ENCODE measurements around the gene FKBP14. TPM values are rescaled to one million over a fixed set of nuclear protein-coding genes. Genes with fewer than 3 reads are reported as not detected.

The FKBP14 gene
- total and polyA plus RNA-seq, 11 donors, result 2.5 to 19.0 (median 13.2) TPM

DNA sequence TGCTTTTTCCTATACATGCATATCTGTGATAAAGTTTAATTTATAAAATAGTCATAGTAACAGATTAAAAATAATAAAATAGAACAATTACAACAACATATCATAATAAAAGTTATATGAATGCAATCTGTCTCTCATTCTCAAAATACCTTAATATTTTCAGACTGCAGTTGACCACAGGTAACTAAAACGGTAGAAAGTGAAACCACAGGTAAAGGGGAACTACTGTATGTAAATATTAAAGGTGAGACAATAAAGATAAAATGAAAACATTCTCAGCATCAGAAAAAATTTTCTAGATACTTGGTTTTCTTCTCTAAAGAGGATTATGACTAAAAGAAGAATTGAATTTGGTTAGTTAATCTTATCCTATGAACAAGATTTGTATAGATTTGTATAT, 6.0 kb downstream of the FKBP14 start:
- Histone ChIP-seq H3K36me3 (peaks cover 0 to 28% (median 18%) of the 10 kb centered on the region in 9 donors), H3K27ac (no peak overlapping the region), H3K4me1 (peaks cover 0 to 16% (median 10%) of the 10 kb centered on the region in 12 donors), H3K27me3 (no peaks in the 10 kb centered on the region), H3K9me3 (no peaks in the 10 kb centered on the region), H3K4me3 (no peak overlapping the region)
- TF ChIP-seq, protein P1, sequence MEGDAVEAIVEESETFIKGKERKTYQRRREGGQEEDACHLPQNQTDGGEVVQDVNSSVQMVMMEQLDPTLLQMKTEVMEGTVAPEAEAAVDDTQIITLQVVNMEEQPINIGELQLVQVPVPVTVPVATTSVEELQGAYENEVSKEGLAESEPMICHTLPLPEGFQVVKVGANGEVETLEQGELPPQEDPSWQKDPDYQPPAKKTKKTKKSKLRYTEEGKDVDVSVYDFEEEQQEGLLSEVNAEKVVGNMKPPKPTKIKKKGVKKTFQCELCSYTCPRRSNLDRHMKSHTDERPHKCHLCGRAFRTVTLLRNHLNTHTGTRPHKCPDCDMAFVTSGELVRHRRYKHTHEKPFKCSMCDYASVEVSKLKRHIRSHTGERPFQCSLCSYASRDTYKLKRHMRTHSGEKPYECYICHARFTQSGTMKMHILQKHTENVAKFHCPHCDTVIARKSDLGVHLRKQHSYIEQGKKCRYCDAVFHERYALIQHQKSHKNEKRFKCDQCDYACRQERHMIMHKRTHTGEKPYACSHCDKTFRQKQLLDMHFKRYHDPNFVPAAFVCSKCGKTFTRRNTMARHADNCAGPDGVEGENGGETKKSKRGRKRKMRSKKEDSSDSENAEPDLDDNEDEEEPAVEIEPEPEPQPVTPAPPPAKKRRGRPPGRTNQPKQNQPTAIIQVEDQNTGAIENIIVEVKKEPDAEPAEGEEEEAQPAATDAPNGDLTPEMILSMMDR (IDR thresholded peaks at IDR 0.05), result no peak
- no peak for TF ChIP-seq POLR2A (IDR thresholded peaks at IDR 0.05)
- 73 to 88% (median 82%) methylated on average over 1 of the region's 1 CpG for WGBS, 4 donors
- DNase-seq (no peak), ATAC-seq (no peak)
- intact Hi-C loops (cut with DNase I), result loop anchor here in 1 of 10 donors (10.0 kb wide), 1 partner anchor 264 kb away; the partner anchor contains the start of gene ZNRF2

DNA sequence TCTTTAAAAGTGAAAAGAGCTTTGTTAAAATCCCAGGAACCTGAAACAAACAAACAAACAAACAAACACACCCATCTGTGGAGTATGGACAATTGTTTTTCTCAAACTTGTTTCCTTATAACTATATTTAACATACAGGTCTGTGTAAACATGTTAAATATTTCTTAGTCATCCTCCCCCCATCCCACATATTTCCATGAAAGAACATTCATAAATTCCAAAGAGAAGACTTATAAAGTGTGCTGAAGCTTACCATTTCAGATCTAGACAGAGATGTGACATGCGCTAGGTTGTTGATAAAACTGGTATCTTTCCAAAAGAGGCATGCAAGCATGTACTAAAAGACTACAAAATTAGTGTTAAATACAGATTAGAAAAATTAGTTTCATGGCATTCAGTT, 6.5 kb downstream of the FKBP14 start:
- Histone ChIP-seq H3K4me1 (peaks cover 0 to 11% (median 4%) of the 10 kb centered on the region in 12 donors), H3K4me3 (no peak overlapping the region), H3K36me3 (peaks cover 0 to 32% (median 20%) of the 10 kb centered on the region in 9 donors), H3K9me3 (no peaks in the 10 kb centered on the region), H3K27me3 (no peaks in the 10 kb centered on the region), H3K27ac (no peak overlapping the region)
- 95 to 99% (median 98%) methylated on average over 1 of the region's 1 CpG for WGBS, 4 donors
- ATAC-seq, result no peak
- no peak for TF ChIP-seq POLR2A (IDR thresholded peaks at IDR 0.05)
- TF ChIP-seq, protein P1 (IDR thresholded peaks at IDR 0.05), result no peak
- no peak for DNase-seq
- intact Hi-C loops (cut with DNase I), result loop anchor here in 1 of 10 donors (10.0 kb wide), 1 partner anchor 265 kb away; the partner anchor contains the start of gene ZNRF2

DNA sequence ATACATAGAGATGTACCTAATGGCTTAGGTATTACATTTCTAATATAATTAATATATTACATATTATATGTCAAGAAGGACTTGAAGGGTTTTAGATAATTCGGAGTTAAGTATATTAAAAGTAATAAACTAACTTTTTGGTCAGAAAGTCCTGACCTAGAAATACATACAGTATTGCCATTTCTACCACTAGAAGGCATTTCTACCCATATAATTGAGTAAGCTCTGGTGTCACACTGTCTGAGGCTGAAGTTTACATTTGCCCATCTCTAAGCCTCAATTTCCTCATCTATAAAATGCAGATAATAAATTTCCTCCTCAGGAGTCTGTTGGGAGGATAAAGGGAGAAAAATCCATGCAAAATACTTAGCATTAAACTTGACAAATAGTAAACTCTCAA, 7.1 kb downstream of the FKBP14 start:
- Histone ChIP-seq H3K27me3 (no peaks in the 10 kb centered on the region), H3K4me1 (peaks cover 0 to 5% (median 0%) of the 10 kb centered on the region in 12 donors), H3K36me3 (peaks cover 0 to 38% (median 25%) of the 10 kb centered on the region in 9 donors), H3K9me3 (no peaks in the 10 kb centered on the region), H3K27ac (no peak overlapping the region), H3K4me3 (no peak overlapping the region)
- intact Hi-C loops (cut with DNase I), result no loop called here
- DNase-seq, result no peak
- TF ChIP-seq, protein P1 (IDR thresholded peaks at IDR 0.05), result no peak
- no peak for ATAC-seq
- 90 to 94% (median 92%) methylated on average over 1 of the region's 1 CpG for WGBS, 4 donors

DNA sequence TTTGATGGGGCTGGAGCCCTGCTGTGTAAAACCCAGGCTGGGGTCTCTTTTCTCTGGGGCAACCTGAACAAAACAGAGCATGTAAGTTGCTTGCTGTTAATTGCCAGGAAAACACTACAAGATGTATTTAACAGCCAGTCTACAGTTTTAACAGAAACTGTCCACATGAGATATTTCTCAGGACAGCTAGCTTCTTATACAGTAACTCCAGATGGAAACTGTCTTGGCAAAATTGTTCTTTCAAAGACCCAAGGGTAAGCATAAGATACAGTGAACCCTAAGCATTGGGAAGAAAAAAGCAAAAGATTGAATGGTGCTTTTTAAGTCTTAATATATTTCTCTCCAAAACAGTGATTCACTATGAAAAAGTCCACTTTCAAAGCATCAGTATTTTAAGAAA, 8.1 kb downstream of the FKBP14 start:
- intact Hi-C loops (cut with DNase I), result no loop called here
- Histone ChIP-seq H3K4me3 (no peak overlapping the region), H3K27ac (no peak overlapping the region), H3K36me3 (peaks cover 0 to 47% (median 32%) of the 10 kb centered on the region in 9 donors), H3K9me3 (no peaks in the 10 kb centered on the region), H3K4me1 (no peaks in the 10 kb centered on the region), H3K27me3 (no peaks in the 10 kb centered on the region)
- no peak for TF ChIP-seq POLR2A (IDR thresholded peaks at IDR 0.05)
- TF ChIP-seq, protein P1 (IDR thresholded peaks at IDR 0.05), result no peak
- no peak for DNase-seq
- no peak for ATAC-seq
